Measurements from ENCODE around the gene TLR10. TPM values are rescaled to one million over a fixed set of nuclear protein-coding genes. Genes with fewer than 3 reads are reported as not detected.

Gene TLR10
- total and polyA plus RNA-seq, 9 of the 15 experiments (the other 6 are each of a cell fraction or from before 2014, with no cell fraction given) = 0.03 to 0.05 TPM; not detected in 7

DNA sequence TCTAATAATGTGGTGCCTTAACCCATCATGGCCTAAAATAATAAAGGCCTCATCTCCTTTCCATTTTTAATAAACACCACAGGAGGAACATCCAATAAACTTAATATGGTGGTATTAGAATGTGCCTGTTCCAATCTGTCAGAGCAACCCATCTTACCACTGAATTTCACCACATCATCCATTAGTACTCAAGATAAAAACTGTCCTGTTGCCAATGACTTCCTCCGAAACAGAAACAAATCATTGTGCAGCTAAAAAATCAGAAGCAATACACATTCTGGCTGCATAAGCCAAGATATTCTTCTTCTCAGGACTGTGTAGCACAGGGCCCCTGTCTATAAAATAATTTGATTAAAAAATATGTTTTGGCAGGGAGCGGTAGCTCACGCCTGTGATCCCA lies 18.5 kb downstream of the TLR10 start:
- Histone ChIP-seq H3K4me3 (no peak overlapping the region), H3K27ac (ENCODE audit: extremely low read depth, low read depth, low read length) (no peak overlapping the region), H3K4me1 (replicated peaks in 1 of 2; ENCODE audit: control insufficient read depth in 2 of 2, insufficient read depth in 2 of 2, low read length in 2 of 2) (no peaks in the 10 kb centered on the region; a peak in 2 of 5 replicates), H4K20me1 (replicated peaks; ENCODE audit: control insufficient read depth, insufficient read depth, low read length) (no peaks in the 10 kb centered on the region), H3K9me3 (replicated peaks; ENCODE audit: control insufficient read depth, insufficient read depth, low read depth, low read length) (no peaks in the 10 kb centered on the region), H3K9me1 (ENCODE audit: control insufficient read depth, insufficient read depth, low read length) (no peaks in the 10 kb centered on the region), H3K36me3 (ENCODE audit: control insufficient read depth, insufficient read depth, low read length) (no peaks in the 10 kb centered on the region), H3K4me2 (ENCODE audit: insufficient read depth, low read length) (no peak overlapping the region), H3K79me2 (ENCODE audit: control insufficient read depth, insufficient read depth, low read length) (no peaks in the 10 kb centered on the region), H3K9ac (ENCODE audit: insufficient read depth in 1 of 2, low read depth in 2 of 2, low read length in 2 of 2) (no peak overlapping the region), H2AFZ (ENCODE audit: low read depth, low read length) (no peak overlapping the region), H3K27me3 (ENCODE audit: control insufficient read depth in 2 of 2, insufficient read depth in 2 of 2, low read length in 2 of 2) (peaks cover 6 to 38% of the 10 kb centered on the region in 2 experiments)
- ChIA-PET CTCF (ENCODE audit: low intra/inter-chr PET ratio) (no interaction called here), POLR2A (no interaction called here)
- BruUV-seq (replicated peaks) = no TSS peak
- FAIRE-seq (no peak), ATAC-seq (no peak), DNase-seq (ENCODE audit: extremely low read depth in 1 of 4, low spot score in 3 of 4) (no peak)
- intact Hi-C loops (cut with micrococcal nuclease) (no loop called here), in situ Hi-C loops (cut with MboI) (loop anchor here (10.0 kb wide), 1 partner anchor 381 kb away; no protein-coding TSS in a partner anchor)
- 47% methylated on average over 3 of the region's 3 CpGs for WGBS (ENCODE audit: insufficient coverage, low coverage, missing lambda C conversion rate)
- TF ChIP-seq TRIM24 (IDR thresholded peaks at IDR 0.05) (no peak), RERE (CRISPR knock-in tag; IDR thresholded peaks at IDR 0.05; ENCODE audit: borderline replicate concordance) (no peak), MED1 (CRISPR knock-in tag; IDR thresholded peaks at IDR 0.05; ENCODE audit: borderline replicate concordance) (no peak), PATZ1 (CRISPR knock-in tag; IDR thresholded peaks at IDR 0.05; ENCODE audit: borderline replicate concordance) (no peak), PTBP1 (IDR thresholded peaks at IDR 0.05; ENCODE audit: low read depth, low read length) (no peak), TCFL5 (CRISPR knock-in tag; conservative IDR thresholded peaks at IDR 0.05) (no peak), SIRT6 (IDR thresholded peaks at IDR 0.05; ENCODE audit: low read depth, low read length) (no peak), DNMT1 (IDR thresholded peaks at IDR 0.05) (no peak), SAP30 (IDR thresholded peaks at IDR 0.05; ENCODE audit: borderline replicate concordance, insufficient read depth, low read depth, low read length, poor library complexity, severe bottlenecking) (no peak), CBX2 (IDR thresholded peaks at IDR 0.05; ENCODE audit: insufficient read depth, low read length, poor library complexity, severe bottlenecking) (no peak), CREM (IDR thresholded peaks at IDR 0.05; ENCODE audit: low read depth) (no peak)
- TF ChIP-seq, protein P1, sequence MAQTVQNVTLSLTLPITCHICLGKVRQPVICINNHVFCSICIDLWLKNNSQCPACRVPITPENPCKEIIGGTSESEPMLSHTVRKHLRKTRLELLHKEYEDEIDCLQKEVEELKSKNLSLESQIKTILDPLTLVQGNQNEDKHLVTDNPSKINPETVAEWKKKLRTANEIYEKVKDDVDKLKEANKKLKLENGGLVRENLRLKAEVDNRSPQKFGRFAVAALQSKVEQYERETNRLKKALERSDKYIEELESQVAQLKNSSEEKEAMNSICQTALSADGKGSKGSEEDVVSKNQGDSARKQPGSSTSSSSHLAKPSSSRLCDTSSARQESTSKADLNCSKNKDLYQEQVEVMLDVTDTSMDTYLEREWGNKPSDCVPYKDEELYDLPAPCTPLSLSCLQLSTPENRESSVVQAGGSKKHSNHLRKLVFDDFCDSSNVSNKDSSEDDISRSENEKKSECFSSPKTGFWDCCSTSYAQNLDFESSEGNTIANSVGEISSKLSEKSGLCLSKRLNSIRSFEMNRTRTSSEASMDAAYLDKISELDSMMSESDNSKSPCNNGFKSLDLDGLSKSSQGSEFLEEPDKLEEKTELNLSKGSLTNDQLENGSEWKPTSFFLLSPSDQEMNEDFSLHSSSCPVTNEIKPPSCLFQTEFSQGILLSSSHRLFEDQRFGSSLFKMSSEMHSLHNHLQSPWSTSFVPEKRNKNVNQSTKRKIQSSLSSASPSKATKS (CRISPR knock-in tag; IDR thresholded peaks at IDR 0.05) = no peak

All from K562 (cell line).